Neural cell (in vitro differentiated cells): ENCODE data around the gene CCDC154.

Source experiments
- EP300 ChIP-seq: fragments of 450-650 bp; conservative IDR thresholded peaks from 2 replicates; pipeline ENCODE4 v1.6.1; 2014; ENCODE audit warnings: antibody characterized with exemption, mild to moderate bottlenecking, moderate library complexity; ENCODE audit not compliant: poor library complexity, severe bottlenecking
- EZH2 ChIP-seq: fragments of 200-600, 300-800 bp; shearing (Covaris generic), sonication (generic); IDR thresholded peaks from 2 replicates; pipeline ENCODE4 v1.6.1; 2014; ENCODE audit warnings: antibody characterized with exemption, low read length, borderline replicate concordance, mild to moderate bottlenecking; ENCODE audit not compliant: insufficient read depth, poor library complexity, severe bottlenecking
- MXI1 ChIP-seq: fragments of 450-650 bp; conservative IDR thresholded peaks from 2 replicates; pipeline ENCODE4 v1.6.1; 2014; ENCODE audit warnings: antibody characterized with exemption, mild to moderate bottlenecking; ENCODE audit not compliant: poor library complexity, severe bottlenecking
- POLR2AphosphoS5 ChIP-seq: IDR thresholded peaks from 2 replicates; pipeline ENCODE4 v1.6.1; 2012
- RAD21 ChIP-seq: fragments of 450-650 bp; conservative IDR thresholded peaks from 2 replicates; pipeline ENCODE4 v1.6.1; 2014; ENCODE audit warnings: antibody characterized with exemption, mild to moderate bottlenecking, moderate library complexity
- REST ChIP-seq: IDR thresholded peaks from 2 replicates; pipeline ENCODE4 v1.6.1; 2012; ENCODE audit warnings: borderline replicate concordance
- SMC3 ChIP-seq: fragments of 450-650 bp; conservative IDR thresholded peaks from 2 replicates; pipeline ENCODE4 v1.6.1; 2014; ENCODE audit warnings: antibody characterized with exemption, mild to moderate bottlenecking, moderate library complexity; ENCODE audit not compliant: poor library complexity
- TAF1 ChIP-seq: IDR thresholded peaks from 2 replicates; pipeline ENCODE4 v1.6.1; 2012; ENCODE audit warnings: low read depth
- TF ChIP-seq, protein P1 (sequence below): fragments of 450-650 bp; IDR thresholded peaks from 2 replicates; pipeline ENCODE4 v1.5.1; 2014; ENCODE audit warnings: antibody characterized with exemption, mild to moderate bottlenecking, moderate library complexity; ENCODE audit not compliant: poor library complexity, severe bottlenecking

- TF ChIP-seq, protein P1, sequence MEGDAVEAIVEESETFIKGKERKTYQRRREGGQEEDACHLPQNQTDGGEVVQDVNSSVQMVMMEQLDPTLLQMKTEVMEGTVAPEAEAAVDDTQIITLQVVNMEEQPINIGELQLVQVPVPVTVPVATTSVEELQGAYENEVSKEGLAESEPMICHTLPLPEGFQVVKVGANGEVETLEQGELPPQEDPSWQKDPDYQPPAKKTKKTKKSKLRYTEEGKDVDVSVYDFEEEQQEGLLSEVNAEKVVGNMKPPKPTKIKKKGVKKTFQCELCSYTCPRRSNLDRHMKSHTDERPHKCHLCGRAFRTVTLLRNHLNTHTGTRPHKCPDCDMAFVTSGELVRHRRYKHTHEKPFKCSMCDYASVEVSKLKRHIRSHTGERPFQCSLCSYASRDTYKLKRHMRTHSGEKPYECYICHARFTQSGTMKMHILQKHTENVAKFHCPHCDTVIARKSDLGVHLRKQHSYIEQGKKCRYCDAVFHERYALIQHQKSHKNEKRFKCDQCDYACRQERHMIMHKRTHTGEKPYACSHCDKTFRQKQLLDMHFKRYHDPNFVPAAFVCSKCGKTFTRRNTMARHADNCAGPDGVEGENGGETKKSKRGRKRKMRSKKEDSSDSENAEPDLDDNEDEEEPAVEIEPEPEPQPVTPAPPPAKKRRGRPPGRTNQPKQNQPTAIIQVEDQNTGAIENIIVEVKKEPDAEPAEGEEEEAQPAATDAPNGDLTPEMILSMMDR: no peak
- TF ChIP-seq TAF1 (no peak), MXI1 (no peak), EZH2 (no peak), POLR2AphosphoS5 (no peak), EP300 (no peak), RAD21 (no peak), REST (no peak), SMC3 (no peak)
Measured at GRCh38 chr16:1450841-1451240, 6.5 kb upstream of the CCDC154 start.
